Tibial nerve (tissue), 4 donors: ENCODE results near the gene ATP7A. TPM values are rescaled to one million over a fixed set of nuclear protein-coding genes. Genes with fewer than 3 reads are reported as not detected.
"Not testable (repeated sequence)": the region's sequence is repeated elsewhere in the genome, so short reads cannot be mapped to it uniquely, and the experiment has no call there.

Source experiments
- DNase-seq, 2 donors: peaks; one replicate each; pipeline ENCODE4 v3.0.0-alpha.2; 2019; ENCODE audit warnings: low spot score in 2 of 2
- H3K27ac ChIP-seq, 4 donors: fragments of 200-600 bp; sonication (generic) in 3 of 4; one replicate each; pipeline ENCODE4 v1.5.1; 2017 to 2019; ENCODE audit warnings: mild to moderate bottlenecking in 1 of 4
- H3K27me3 ChIP-seq, 2 donors: fragments of 200-600 bp; sonication (generic) in 1 of 2; one replicate each; pipeline versions ENCODE4 v1.5.1 to v1.6.0; 2017 to 2019
- H3K36me3 ChIP-seq, 3 donors: fragments of 200-600 bp; sonication (generic); one replicate each; pipeline ENCODE4 v1.5.1; 2018 to 2019
- H3K4me1 ChIP-seq, 4 donors: fragments of 200-600 bp; sonication (generic) in 3 of 4; one replicate each; pipeline ENCODE4 v1.5.1; 2017 to 2019
- H3K4me3 ChIP-seq, 4 donors: fragments of 200-600 bp; sonication (generic) in 3 of 4; one replicate each; pipeline ENCODE4 v1.5.1; 2017 to 2019; ENCODE audit warnings: mild to moderate bottlenecking in 1 of 4, moderate library complexity in 1 of 4
- H3K9me3 ChIP-seq, 4 donors: fragments of 200-600 bp; sonication (generic) in 3 of 4; one replicate each; pipeline ENCODE4 v1.5.1; 2017 to 2019
- CTCF ChIP-seq, 5 experiments: fragments of 200-600 bp in 3 of 5; fragments of 450-650 bp in 2 of 5; sonication (generic) in 3 of 5; IDR thresholded peaks; one replicate each; pipeline ENCODE4 v1.5.1; 2016 to 2019; ENCODE audit warnings: antibody characterized with exemption in 5 of 5, mild to moderate bottlenecking in 3 of 5, moderate library complexity in 2 of 5
- EP300 ChIP-seq, 2 donors: sonication (generic); formaldehyde crosslinking; IDR thresholded peaks; one replicate each; pipeline ENCODE4 v1.6.1; 2017; ENCODE audit warnings: antibody characterized with exemption in 2 of 2, mild to moderate bottlenecking in 1 of 2
- POLR2A ChIP-seq, 2 donors: fragments of 450-650 bp; IDR thresholded peaks; one replicate each; pipeline ENCODE4 v1.6.1; 2017; ENCODE audit warnings: antibody characterized with exemption in 2 of 2, mild to moderate bottlenecking in 2 of 2, moderate library complexity in 2 of 2
- WGBS, 2 donors: methylation state at CpG; one replicate each; pipeline ENCODE4 v1.1.5; 2018; 5-methylcytosine and 5-hydroxymethylcytosine counted together
- total RNA-seq, 4 donors: library from RNA; depleted of rRNA; stranded (reverse); fragments of >200 nt; gene quantifications; one replicate each; pipeline ENCODE4 v1.1.0, GENCODE V29; 2016

ATP7A gene
- total RNA-seq, 4 donors from 2014 or later, result 9.4 to 12.7 (median 10.4) TPM

GRCh38 chrX:77938083-77938680 lies 27.7 kb downstream of the ATP7A start:
- WGBS, 2 donors, result 83 to 84% methylated on average over 4 of the region's 4 CpGs
- Histone ChIP-seq H3K27me3 (no peaks in the 10 kb centered on the region), H3K27ac (no peak overlapping the region)

DNA sequence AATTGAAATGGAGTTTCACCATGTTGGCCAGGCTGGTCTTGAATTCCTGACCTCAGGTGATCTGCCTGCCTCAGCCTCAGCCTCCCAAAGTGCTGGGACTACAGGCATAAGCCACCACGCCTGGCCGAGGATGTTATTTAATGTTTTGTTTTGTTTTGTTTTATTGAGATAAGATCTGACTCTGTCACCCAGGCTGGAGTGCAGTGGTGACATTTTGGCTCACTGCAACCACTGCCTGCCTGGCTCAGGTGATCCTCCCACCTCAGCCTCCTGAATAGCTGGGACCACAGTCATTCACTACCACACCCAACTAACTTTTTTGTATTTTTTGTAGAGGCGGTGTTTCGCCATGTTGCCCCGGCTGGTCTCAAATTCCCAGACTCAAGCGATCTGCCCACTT lies 34.5 kb downstream of the ATP7A start:
- not testable (repeated sequence) for H3K27ac ChIP-seq, H3K36me3 ChIP-seq, H3K9me3 ChIP-seq, DNase-seq, H3K4me3 ChIP-seq, H3K27me3 ChIP-seq, H3K4me1 ChIP-seq
- 96% methylated on average over 6 of the region's 6 CpGs for WGBS, 2 donors

More at GRCh38 chrX:77938083-77938680, 27.7 kb downstream of the ATP7A start:
- no peaks in the 10 kb centered on the region for H3K4me1 ChIP-seq
- TF ChIP-seq CTCF (IDR thresholded peaks at IDR 0.05) (no peak), POLR2A (IDR thresholded peaks at IDR 0.05) (no peak), EP300 (IDR thresholded peaks at IDR 0.05) (no peak)
- no peaks in the 10 kb centered on the region for H3K9me3 ChIP-seq
- H3K36me3 ChIP-seq, result no peaks in the 10 kb centered on the region
- DNase-seq, result no peak
- H3K4me3 ChIP-seq, result no peak overlapping the region

DNA sequence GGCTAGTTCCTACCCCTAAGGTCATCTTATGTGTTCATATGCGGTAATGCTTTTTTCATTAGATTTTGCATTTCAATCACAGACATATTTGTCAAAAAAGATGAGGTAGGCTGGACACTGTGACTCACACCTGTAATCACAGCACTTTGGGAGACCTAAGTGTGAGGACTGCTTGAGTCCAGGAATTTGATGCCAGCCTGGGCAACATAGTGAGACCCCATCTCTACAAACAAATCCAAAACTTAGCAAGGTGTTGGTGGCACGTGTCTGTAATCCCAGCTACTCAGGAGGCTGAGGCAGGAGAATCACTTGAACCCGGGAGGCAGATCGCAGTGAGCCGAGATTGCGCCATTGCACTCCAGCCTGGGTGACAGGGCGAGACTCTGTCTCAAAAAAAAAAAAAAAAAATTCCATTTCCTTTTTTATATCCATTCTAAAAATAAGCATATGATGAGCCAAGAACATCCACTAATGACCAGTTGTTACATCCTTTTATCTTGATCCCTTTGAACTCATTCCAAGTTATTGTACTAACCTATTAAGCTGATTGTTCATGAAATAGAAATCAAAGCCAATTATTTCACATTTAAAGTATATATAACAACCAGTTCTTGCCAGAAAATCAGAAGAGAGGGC lies 35.5 kb downstream of the ATP7A start:
- Histone ChIP-seq H3K4me3 (no peak overlapping the region), H3K4me1 (no peaks in the 10 kb centered on the region), H3K9me3 (no peaks in the 10 kb centered on the region), H3K27me3 (no peaks in the 10 kb centered on the region), H3K27ac (no peak overlapping the region), H3K36me3 (no peaks in the 10 kb centered on the region)
- TF ChIP-seq CTCF (IDR thresholded peaks at IDR 0.05) (no peak), EP300 (IDR thresholded peaks at IDR 0.05) (no peak), POLR2A (IDR thresholded peaks at IDR 0.05) (no peak)
- no peak for DNase-seq
- 72 to 81% methylated on average over 7 of the region's 7 CpGs for WGBS, 2 donors

- DNase-seq, result no peak
- no peak for TF ChIP-seq EP300 (IDR thresholded peaks at IDR 0.05)
- peak in 1 of 5 experiments; percentile 9 for TF ChIP-seq CTCF (IDR thresholded peaks at IDR 0.05)
- Histone ChIP-seq H3K4me3 (no peak overlapping the region), H3K4me1 (no peaks in the 10 kb centered on the region), H3K9me3 (no peaks in the 10 kb centered on the region), H3K36me3 (no peaks in the 10 kb centered on the region), H3K27ac (no peak overlapping the region), H3K27me3 (no peaks in the 10 kb centered on the region)
- 71 to 91% methylated on average over 2 of the region's 2 CpGs for WGBS, 2 donors
Measured at GRCh38 chrX:77946571-77946970, 36.1 kb downstream of the ATP7A start.

- DNase-seq, result no peak
- WGBS, 2 donors, result 79 to 86% methylated on average over 2 of the region's 2 CpGs
- H3K4me1 ChIP-seq, result peaks cover 0 to 5% (median 0%) of the 10 kb centered on the region in 4 donors
- no peak overlapping the region for H3K4me3 ChIP-seq
- H3K36me3 ChIP-seq, result no peaks in the 10 kb centered on the region
- no peak overlapping the region for H3K27ac ChIP-seq
- no peaks in the 10 kb centered on the region for H3K27me3 ChIP-seq
- H3K9me3 ChIP-seq, result no peaks in the 10 kb centered on the region
- no peak for TF ChIP-seq EP300 (IDR thresholded peaks at IDR 0.05)
- TF ChIP-seq CTCF (IDR thresholded peaks at IDR 0.05), result no peak
- TF ChIP-seq POLR2A (IDR thresholded peaks at IDR 0.05), result no peak
Measured at GRCh38 chrX:77949840-77950239, 39.3 kb downstream of the ATP7A start.
